Osteocyte (in vitro differentiated cells): ENCODE data around the gene LRRC71. TPM values are rescaled to one million over a fixed set of nuclear protein-coding genes. Genes with fewer than 3 reads are reported as not detected.

ENCODE experiments used
- DNase-seq: peaks from one replicate; pipeline ENCODE4 v3.0.0; 2021; ENCODE audit warnings: mixed read lengths; ENCODE audit not compliant: unreplicated experiment; ENCODE audit errors: extremely low spot score
- H3K27ac Mint-ChIP-seq: one replicate; pipeline ENCODE4 v1.8.0; 2021; ENCODE audit warnings: mild to moderate bottlenecking, mixed read lengths; ENCODE audit not compliant: unreplicated experiment
- H3K27me3 Mint-ChIP-seq: one replicate; pipeline ENCODE4 v1.8.0; 2021; ENCODE audit warnings: mixed read lengths; ENCODE audit not compliant: unreplicated experiment
- H3K36me3 Mint-ChIP-seq: one replicate; pipeline ENCODE4 v1.8.0; 2021; ENCODE audit warnings: mixed read lengths; ENCODE audit not compliant: unreplicated experiment
- H3K4me1 Mint-ChIP-seq: one replicate; pipeline ENCODE4 v1.8.0; 2021; ENCODE audit warnings: mixed read lengths; ENCODE audit not compliant: unreplicated experiment
- H3K4me3 Mint-ChIP-seq: one replicate; pipeline ENCODE4 v1.8.0; 2021; ENCODE audit warnings: mild to moderate bottlenecking, moderate library complexity, mixed read lengths; ENCODE audit not compliant: unreplicated experiment
- H3K9me3 Mint-ChIP-seq: one replicate; pipeline ENCODE4 v1.8.0; 2021; ENCODE audit warnings: mixed read lengths; ENCODE audit not compliant: unreplicated experiment
- CTCF ChIP-seq: fragments of 200-600 bp; sonication (generic); IDR thresholded peaks from 2 replicates; pipeline ENCODE4 v1.5.0; 2021; ENCODE audit warnings: antibody characterized with exemption, mild to moderate bottlenecking, moderate library complexity
- total RNA-seq: library from RNA; stranded (reverse); gene quantifications from 2 replicates; pipeline ENCODE4 v1.2.1, GENCODE V29; 2021

The LRRC71 gene
- total RNA-seq, 1 donor from 2014 or later, result 0.35 TPM

- H3K4me3 Mint-ChIP-seq, result no peak overlapping the region
- peaks cover 16% of the 10 kb centered on the region for H3K36me3 Mint-ChIP-seq
- no peak overlapping the region for H3K27ac Mint-ChIP-seq
- H3K9me3 Mint-ChIP-seq, result no peaks in the 10 kb centered on the region
- H3K27me3 Mint-ChIP-seq, result no peaks in the 10 kb centered on the region
- peaks cover 41% of the 10 kb centered on the region for H3K4me1 Mint-ChIP-seq
- no peak for TF ChIP-seq CTCF
- DNase-seq, result no peak
These were observed 14.8 kb upstream of the LRRC71 start for GRCh38 chr1:156905651-156906050.

DNA sequence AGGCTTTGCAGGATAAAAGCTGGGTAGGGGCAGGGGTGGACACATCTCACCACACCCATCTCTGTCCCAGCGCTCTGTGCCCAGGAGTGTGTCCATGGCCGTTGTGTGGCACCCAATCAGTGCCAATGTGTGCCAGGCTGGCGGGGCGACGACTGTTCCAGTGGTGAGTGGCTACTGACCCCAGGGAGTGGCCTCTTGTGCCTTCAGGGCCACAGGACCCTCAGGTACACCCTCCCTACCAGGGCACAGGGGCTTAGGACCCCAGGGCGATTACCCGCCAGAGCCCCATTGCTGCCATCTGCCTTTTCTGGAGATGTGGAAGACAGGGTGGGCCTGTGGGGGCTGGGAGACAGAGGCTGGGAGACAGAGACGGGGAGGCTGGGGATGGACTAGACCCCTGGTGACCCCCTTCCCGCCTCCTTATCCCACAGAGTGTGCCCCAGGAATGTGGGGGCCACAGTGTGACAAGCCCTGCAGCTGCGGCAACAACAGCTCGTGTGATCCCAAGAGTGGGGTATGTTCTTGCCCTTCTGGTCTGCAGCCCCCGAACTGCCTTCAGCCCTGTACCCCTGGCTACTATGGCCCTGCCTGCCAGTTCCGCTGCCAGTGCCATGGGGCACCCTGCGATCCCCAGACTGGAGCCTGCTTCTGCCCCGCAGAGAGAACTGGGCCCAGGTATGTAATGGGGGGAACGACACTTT, 14.1 kb upstream of the LRRC71 start:
- H3K4me1 Mint-ChIP-seq, result peaks cover 34% of the 10 kb centered on the region
- no peak for DNase-seq
- H3K4me3 Mint-ChIP-seq, result no peak overlapping the region
- TF ChIP-seq CTCF, result no peak
- no peak overlapping the region for H3K27ac Mint-ChIP-seq
- H3K27me3 Mint-ChIP-seq, result no peaks in the 10 kb centered on the region
- peaks cover 16% of the 10 kb centered on the region for H3K36me3 Mint-ChIP-seq
- no peaks in the 10 kb centered on the region for H3K9me3 Mint-ChIP-seq

- DNase-seq, result no peak
- Mint-ChIP-seq H3K27me3 (no peaks in the 10 kb centered on the region), H3K9me3 (no peaks in the 10 kb centered on the region), H3K36me3 (peaks cover 16% of the 10 kb centered on the region), H3K27ac (no peak overlapping the region), H3K4me1 (peaks cover 13% of the 10 kb centered on the region), H3K4me3 (no peak overlapping the region)
- TF ChIP-seq CTCF, result no peak
These were observed 11.9 kb upstream of the LRRC71 start for GRCh38 chr1:156908541-156908940.

- Mint-ChIP-seq H3K4me3 (no peak overlapping the region), H3K36me3 (peaks cover 19% of the 10 kb centered on the region)
These were observed 11.5 kb upstream of the LRRC71 start for GRCh38 chr1:156908955-156909354.

DNA sequence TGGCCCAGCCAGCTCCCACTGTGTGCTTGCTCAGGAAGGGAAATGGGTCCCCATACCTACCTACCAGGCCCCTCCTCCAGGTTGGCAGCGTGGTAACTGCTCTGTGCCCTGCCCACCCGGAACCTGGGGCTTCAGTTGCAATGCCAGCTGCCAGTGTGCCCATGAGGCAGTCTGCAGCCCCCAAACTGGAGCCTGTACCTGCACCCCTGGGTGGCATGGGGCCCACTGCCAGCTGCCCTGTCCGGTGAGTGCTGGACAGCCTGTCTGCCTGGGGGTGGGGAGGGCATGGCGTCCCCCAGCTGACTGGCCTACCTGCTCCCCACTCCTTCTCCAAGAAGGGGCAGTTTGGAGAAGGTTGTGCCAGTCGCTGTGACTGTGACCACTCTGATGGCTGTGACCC, 10.8 kb upstream of the LRRC71 start:
- DNase-seq, result no peak
- no peak for TF ChIP-seq CTCF
- Mint-ChIP-seq H3K4me3 (no peak overlapping the region), H3K9me3 (no peaks in the 10 kb centered on the region), H3K27ac (no peak overlapping the region), H3K4me1 (peaks cover 7% of the 10 kb centered on the region), H3K36me3 (peaks cover 24% of the 10 kb centered on the region), H3K27me3 (no peaks in the 10 kb centered on the region)

More at GRCh38 chr1:156908955-156909354, 11.5 kb upstream of the LRRC71 start:
- Mint-ChIP-seq H3K9me3 (no peaks in the 10 kb centered on the region), H3K27ac (no peak overlapping the region), H3K27me3 (no peaks in the 10 kb centered on the region), H3K4me1 (peaks cover 9% of the 10 kb centered on the region)
- TF ChIP-seq CTCF, result no peak
- no peak for DNase-seq
